GM12878 (cell line): ENCODE results near the gene BORCS6. TPM values are rescaled to one million over a fixed set of nuclear protein-coding genes. Genes with fewer than 3 reads are reported as not detected.

Experiments used
- BHLHE40 ChIP-seq, 2 experiments: fragments of 450-650 bp in 1 of 2; IDR thresholded peaks; 2 replicates each; pipeline ENCODE4 v1.6.1; 2011 to 2017; ENCODE audit warnings: low read depth in 2 of 2, borderline replicate concordance in 1 of 2, improper control_type of control experiment in 1 of 2, low read length in 1 of 2, mild to moderate bottlenecking in 1 of 2
- BMI1 ChIP-seq: fragments of 450-650 bp; IDR thresholded peaks from 2 replicates; pipeline ENCODE4 v1.6.1; 2016; ENCODE audit warnings: mild to moderate bottlenecking, moderate library complexity, borderline replicate concordance
- CBFB ChIP-seq: IDR thresholded peaks from 2 replicates; pipeline ENCODE4 v1.6.1; 2016; ENCODE audit warnings: antibody characterized with exemption, low read depth
- CEBPB ChIP-seq, 2 experiments: fragments of 150-350 bp in 1 of 2; IDR thresholded peaks; 2 replicates each; pipeline ENCODE4 v1.6.1; 2012 to 2014; ENCODE audit warnings: low read depth in 2 of 2, low read length in 2 of 2, borderline replicate concordance in 1 of 2, inconsistent platforms in 1 of 2
- CREM ChIP-seq: IDR thresholded peaks from 2 replicates; pipeline ENCODE4 v1.6.1; 2014; ENCODE audit warnings: antibody characterized with exemption, low read depth
- DPF2 ChIP-seq: fragments of 450-650 bp; IDR thresholded peaks from 2 replicates; pipeline ENCODE4 v1.6.1; 2017; ENCODE audit warnings: mild to moderate bottlenecking
- GABPA ChIP-seq: IDR thresholded peaks from 2 replicates; pipeline ENCODE4 v1.6.1; 2014; ENCODE audit warnings: antibody characterized with exemption, low read depth, mild to moderate bottlenecking, inconsistent platforms
- HDAC2 ChIP-seq: fragments of 200-600 bp; sonication (generic); IDR thresholded peaks from 2 replicates; pipeline ENCODE4 v1.6.1; 2017
- IKZF1 ChIP-seq: fragments of 450-650 bp; conservative IDR thresholded peaks from 2 replicates; pipeline ENCODE4 v1.6.1; 2017; ENCODE audit warnings: antibody characterized with exemption, mild to moderate bottlenecking
- KLF5 ChIP-seq: fragments of 450-650 bp; IDR thresholded peaks from 2 replicates; pipeline ENCODE4 v1.6.1; 2014; ENCODE audit warnings: mild to moderate bottlenecking; ENCODE audit not compliant: partially characterized antibody
- POLR2AphosphoS2 ChIP-seq: IDR thresholded peaks from 2 replicates; pipeline ENCODE4 v1.6.1; 2011; ENCODE audit warnings: low read depth, mild to moderate bottlenecking, low read length, improper control_type of control experiment, moderate library complexity
- RB1 ChIP-seq: fragments of 450-650 bp; formaldehyde crosslinking; IDR thresholded peaks from 2 replicates; pipeline ENCODE4 v1.6.1; 2017; ENCODE audit warnings: mild to moderate bottlenecking, borderline replicate concordance
- SP1 ChIP-seq: IDR thresholded peaks from one replicate; pipeline ENCODE4 v1.6.1; 2011; ENCODE audit warnings: low read depth, low read length
- SPI1 ChIP-seq: IDR thresholded peaks from 2 replicates; pipeline ENCODE4 v1.6.1; 2011; ENCODE audit warnings: low read depth, mild to moderate bottlenecking, low read length, moderate library complexity, borderline replicate concordance; ENCODE audit not compliant: insufficient read depth
- TARDBP ChIP-seq: IDR thresholded peaks from 2 replicates; pipeline ENCODE4 v1.6.1; 2016; ENCODE audit warnings: borderline replicate concordance
- TCF12 ChIP-seq: IDR thresholded peaks from 2 replicates; pipeline ENCODE4 v1.6.1; 2011; ENCODE audit warnings: low read depth, mild to moderate bottlenecking, low read length
- YY1 ChIP-seq: IDR thresholded peaks from 2 replicates; pipeline ENCODE4 v1.6.1; 2011; ENCODE audit warnings: low read depth, mild to moderate bottlenecking, low read length
- ZBTB33 ChIP-seq: fragments of 450-650 bp; IDR thresholded peaks from 2 replicates; pipeline ENCODE4 v1.6.1; 2017; ENCODE audit warnings: mild to moderate bottlenecking
- ZNF217 ChIP-seq: fragments of 450-650 bp; IDR thresholded peaks from 2 replicates; pipeline ENCODE4 v1.6.1; 2017; ENCODE audit warnings: antibody characterized with exemption, mild to moderate bottlenecking
- ZNF24 ChIP-seq: fragments of 450-650 bp; IDR thresholded peaks from 2 replicates; pipeline ENCODE4 v1.6.1; 2017; ENCODE audit warnings: antibody characterized with exemption, mild to moderate bottlenecking
- polyA plus RNA-seq, 11 experiments: library from polyadenylated mRNA; depleted of rRNA in 4 of 11; unstranded in 6 of 11; stranded (reverse) in 5 of 11; fragments of >200 nt; fragmentation: Nextera tagmentation in 4 of 11; fragmentation: Illumina TruSeq in 1 of 11; extraction: Ambion mirVana in 4 of 11; extraction: Trizol in 1 of 11; gene quantifications; 1 replicate in 1 of 11; 2 replicates in 10 of 11; pipeline versions ENCODE4 v1.2.1 to v1.2.3, GENCODE V29; 2011 to 2016; ENCODE audit warnings: inconsistent platforms in 2 of 11, missing spikeins in 2 of 11, low read depth in 1 of 11
- total RNA-seq, 4 experiments: library from RNA; depleted of rRNA in 3 of 4; stranded (reverse); fragments of >200 nt in 3 of 4; fragmentation: Illumina TruSeq in 1 of 4; extraction: Trizol in 1 of 4; gene quantifications; 2 replicates each; pipeline versions ENCODE4 v1.2.1 to v1.2.3, GENCODE V29; 2013 to 2021
- TF ChIP-seq, protein P1 (sequence below): IDR thresholded peaks from 2 replicates; pipeline ENCODE4 v1.6.1; 2012; ENCODE audit warnings: low read depth, low read length, improper control_type of control experiment
- TF ChIP-seq, protein P2 (sequence below): fragments of 450-650 bp; IDR thresholded peaks from 2 replicates; pipeline ENCODE4 v1.6.1; 2018; ENCODE audit warnings: mild to moderate bottlenecking, low read depth, moderate library complexity; ENCODE audit not compliant: partially characterized antibody
- TF ChIP-seq, protein P3 (sequence below): fragments of 450-650 bp; IDR thresholded peaks from 2 replicates; pipeline ENCODE4 v1.6.1; 2016; ENCODE audit warnings: mild to moderate bottlenecking

The BORCS6 gene
- total and polyA plus RNA-seq, 10 of the 15 experiments (the other 5 are each of a cell fraction or from before 2014, with no cell fraction given), result 0.37 to 14.1 (median 6.7) TPM

DNA sequence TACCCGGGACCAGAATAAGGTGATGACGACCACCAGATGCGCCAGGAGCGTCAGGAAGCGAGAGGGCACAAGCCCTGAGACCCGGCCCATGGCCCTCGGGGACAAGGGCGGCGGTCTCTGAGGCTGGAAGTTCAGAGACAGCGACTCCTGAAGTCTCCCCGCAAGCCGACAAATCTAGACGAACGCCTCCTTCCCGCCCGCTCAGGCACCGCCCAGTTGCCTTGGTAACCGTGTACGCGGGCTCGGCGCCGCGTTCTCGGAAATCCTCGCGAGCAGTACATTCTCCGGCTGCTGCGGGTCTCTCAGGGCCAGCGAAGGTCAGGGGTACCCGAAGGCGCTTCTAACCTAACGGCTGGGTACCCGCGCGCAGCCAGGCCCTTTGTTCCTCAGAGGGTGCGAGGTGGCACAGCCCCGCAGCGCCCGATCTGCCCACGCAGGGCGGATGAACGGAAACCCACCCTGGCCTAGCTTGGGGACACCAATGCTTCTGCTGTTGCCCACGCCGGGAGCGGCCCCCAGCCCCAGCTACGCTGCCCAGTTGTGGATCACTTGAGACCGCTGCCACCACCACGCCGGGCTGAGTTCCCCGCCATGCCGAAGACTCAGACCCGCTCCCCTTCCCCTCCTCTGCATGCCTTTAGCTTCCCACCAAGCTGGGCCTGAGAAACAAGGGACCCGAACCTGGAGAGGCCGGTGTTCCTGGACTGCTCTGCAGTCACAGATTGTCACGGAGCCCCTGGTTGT, 13.6 kb downstream of the BORCS6 start, which contains the start of gene TMEM107 (continued):
- TF ChIP-seq HDAC2 (no peak), ZNF217 (no peak), IKZF1 (peak; percentile 62; the same call in 1 of the 2 replicates), RB1 (peak; percentile 66; the same call in 1 of the 2 replicates), TCF12 (no peak), POLR2AphosphoS2 (no peak), GABPA (no peak), ZBTB33 (no peak), DPF2 (no peak), SPI1 (no peak), BMI1 (peak; percentile 98), CREM (no peak), TARDBP (no peak), BHLHE40 (IDR thresholded peaks at IDR 0.05; ENCODE audit: borderline replicate concordance in 1 of 2, low read depth in 2 of 2, low read length in 1 of 2) (no peak), CBFB (peak; percentile 35; the same call in 1 of the 2 replicates), ZNF24 (no peak), KLF5 (no peak), SP1 (no peak), CEBPB (IDR thresholded peaks at IDR 0.05; ENCODE audit: borderline replicate concordance in 1 of 2, low read depth in 2 of 2, low read length in 2 of 2) (no peak), YY1 (0 out of 2 replicates have a peak, but pooled peaks have one; percentile 7)
- TF ChIP-seq, protein P1, sequence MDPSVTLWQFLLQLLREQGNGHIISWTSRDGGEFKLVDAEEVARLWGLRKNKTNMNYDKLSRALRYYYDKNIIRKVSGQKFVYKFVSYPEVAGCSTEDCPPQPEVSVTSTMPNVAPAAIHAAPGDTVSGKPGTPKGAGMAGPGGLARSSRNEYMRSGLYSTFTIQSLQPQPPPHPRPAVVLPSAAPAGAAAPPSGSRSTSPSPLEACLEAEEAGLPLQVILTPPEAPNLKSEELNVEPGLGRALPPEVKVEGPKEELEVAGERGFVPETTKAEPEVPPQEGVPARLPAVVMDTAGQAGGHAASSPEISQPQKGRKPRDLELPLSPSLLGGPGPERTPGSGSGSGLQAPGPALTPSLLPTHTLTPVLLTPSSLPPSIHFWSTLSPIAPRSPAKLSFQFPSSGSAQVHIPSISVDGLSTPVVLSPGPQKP, result no peak
- TF ChIP-seq, protein P2, sequence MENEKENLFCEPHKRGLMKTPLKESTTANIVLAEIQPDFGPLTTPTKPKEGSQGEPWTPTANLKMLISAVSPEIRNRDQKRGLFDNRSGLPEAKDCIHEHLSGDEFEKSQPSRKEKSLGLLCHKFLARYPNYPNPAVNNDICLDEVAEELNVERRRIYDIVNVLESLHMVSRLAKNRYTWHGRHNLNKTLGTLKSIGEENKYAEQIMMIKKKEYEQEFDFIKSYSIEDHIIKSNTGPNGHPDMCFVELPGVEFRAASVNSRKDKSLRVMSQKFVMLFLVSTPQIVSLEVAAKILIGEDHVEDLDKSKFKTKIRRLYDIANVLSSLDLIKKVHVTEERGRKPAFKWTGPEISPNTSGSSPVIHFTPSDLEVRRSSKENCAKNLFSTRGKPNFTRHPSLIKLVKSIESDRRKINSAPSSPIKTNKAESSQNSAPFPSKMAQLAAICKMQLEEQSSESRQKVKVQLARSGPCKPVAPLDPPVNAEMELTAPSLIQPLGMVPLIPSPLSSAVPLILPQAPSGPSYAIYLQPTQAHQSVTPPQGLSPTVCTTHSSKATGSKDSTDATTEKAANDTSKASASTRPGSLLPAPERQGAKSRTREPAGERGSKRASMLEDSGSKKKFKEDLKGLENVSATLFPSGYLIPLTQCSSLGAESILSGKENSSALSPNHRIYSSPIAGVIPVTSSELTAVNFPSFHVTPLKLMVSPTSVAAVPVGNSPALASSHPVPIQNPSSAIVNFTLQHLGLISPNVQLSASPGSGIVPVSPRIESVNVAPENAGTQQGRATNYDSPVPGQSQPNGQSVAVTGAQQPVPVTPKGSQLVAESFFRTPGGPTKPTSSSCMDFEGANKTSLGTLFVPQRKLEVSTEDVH, result no peak
- TF ChIP-seq, protein P3, sequence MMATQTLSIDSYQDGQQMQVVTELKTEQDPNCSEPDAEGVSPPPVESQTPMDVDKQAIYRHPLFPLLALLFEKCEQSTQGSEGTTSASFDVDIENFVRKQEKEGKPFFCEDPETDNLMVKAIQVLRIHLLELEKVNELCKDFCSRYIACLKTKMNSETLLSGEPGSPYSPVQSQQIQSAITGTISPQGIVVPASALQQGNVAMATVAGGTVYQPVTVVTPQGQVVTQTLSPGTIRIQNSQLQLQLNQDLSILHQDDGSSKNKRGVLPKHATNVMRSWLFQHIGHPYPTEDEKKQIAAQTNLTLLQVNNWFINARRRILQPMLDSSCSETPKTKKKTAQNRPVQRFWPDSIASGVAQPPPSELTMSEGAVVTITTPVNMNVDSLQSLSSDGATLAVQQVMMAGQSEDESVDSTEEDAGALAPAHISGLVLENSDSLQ, result no peak
